ENCODE data around the gene UNC5B.

GRCh38 chr10:71259282-71259681, 46.9 kb downstream of the UNC5B start:
- TF ChIP-seq POLR2A (IDR thresholded peaks at IDR 0.05; ENCODE audit: low read length) (no peak), GATA1 (IDR thresholded peaks at IDR 0.05; ENCODE audit: low read depth, low read length) (no peak)
